ENCODE results near the gene PITPNC1.
A peak's percentile ranks its signal among the peaks of the same experiment; 100 is the strongest.
"Not testable (repeated sequence)": the region's sequence is repeated elsewhere in the genome, so short reads cannot be mapped to it uniquely, and the experiment has no call there.

The PITPNC1 gene

GRCh38 chr17:67711916-67712315 lies 334.8 kb downstream of the PITPNC1 start:
- Histone ChIP-seq H3K4me1 (ENCODE audit: control insufficient read depth, insufficient read depth, low read length) (no peaks in the 10 kb centered on the region), H3K9ac (ENCODE audit: low read length in 2 of 2) (no peak overlapping the region), H3K27ac (ENCODE audit: low read length) (no peak overlapping the region), H3K27me3 (ENCODE audit: control insufficient read depth in 1 of 2, insufficient read depth in 2 of 2, low read length in 2 of 2) (peaks cover 0 to 2% of the 10 kb centered on the region in 2 donors), H3K36me3 (ENCODE audit: control insufficient read depth in 2 of 2, insufficient read depth in 2 of 2, low read length in 2 of 2) (no peaks in the 10 kb centered on the region), H3K9me3 (ENCODE audit: control insufficient read depth in 2 of 2, low read length in 2 of 2) (no peaks in the 10 kb centered on the region), H3K4me3 (ENCODE audit: low read length in 2 of 2) (no peak overlapping the region)

- Histone ChIP-seq H3K27me3 (ENCODE audit: control insufficient read depth in 1 of 2, insufficient read depth in 2 of 2, low read length in 2 of 2) (peaks cover 0 to 2% of the 10 kb centered on the region in 2 donors), H3K36me3 (ENCODE audit: control insufficient read depth in 2 of 2, insufficient read depth in 2 of 2, low read length in 2 of 2) (no peaks in the 10 kb centered on the region), H3K4me1 (ENCODE audit: control insufficient read depth, insufficient read depth, low read length) (peaks cover 3% of the 10 kb centered on the region), H3K9me3 (ENCODE audit: control insufficient read depth in 2 of 2, low read length in 2 of 2) (no peaks in the 10 kb centered on the region), H3K27ac (ENCODE audit: low read length) (no peak overlapping the region), H3K4me3 (ENCODE audit: low read length in 2 of 2) (no peak overlapping the region), H3K9ac (ENCODE audit: low read length in 2 of 2) (no peak overlapping the region)
Observed at GRCh38 chr17:67712375-67712774, 335.3 kb downstream of the PITPNC1 start.

GRCh38 chr17:67713169-67713568 lies 336.1 kb downstream of the PITPNC1 start:
- no peak overlapping the region for H3K4me3 ChIP-seq (ENCODE audit: low read length in 2 of 2)
- no peak overlapping the region for H3K9ac ChIP-seq (ENCODE audit: low read length in 2 of 2)
- no peaks in the 10 kb centered on the region for H3K36me3 ChIP-seq (ENCODE audit: control insufficient read depth in 2 of 2, insufficient read depth in 2 of 2, low read length in 2 of 2)
- H3K9me3 ChIP-seq (ENCODE audit: control insufficient read depth in 2 of 2, low read length in 2 of 2) = no peaks in the 10 kb centered on the region
- H3K27me3 ChIP-seq (ENCODE audit: control insufficient read depth in 1 of 2, insufficient read depth in 2 of 2, low read length in 2 of 2) = peaks cover 0 to 2% of the 10 kb centered on the region in 2 donors
- no peak overlapping the region for H3K27ac ChIP-seq (ENCODE audit: low read length)
- peaks cover 4% of the 10 kb centered on the region for H3K4me1 ChIP-seq (ENCODE audit: control insufficient read depth, insufficient read depth, low read length)

- no peak overlapping the region for H3K27ac ChIP-seq (ENCODE audit: low read length)
- peaks cover 16% of the 10 kb centered on the region for H3K4me1 ChIP-seq (ENCODE audit: control insufficient read depth, insufficient read depth, low read length)
- no peaks in the 10 kb centered on the region for H3K27me3 ChIP-seq (ENCODE audit: control insufficient read depth in 1 of 2, insufficient read depth in 2 of 2, low read length in 2 of 2)
- peaks cover 0 to 6% of the 10 kb centered on the region in 2 donors for H3K36me3 ChIP-seq (ENCODE audit: control insufficient read depth in 2 of 2, insufficient read depth in 2 of 2, low read length in 2 of 2)
- H3K9me3 ChIP-seq (ENCODE audit: control insufficient read depth in 2 of 2, low read length in 2 of 2) = no peaks in the 10 kb centered on the region
- H3K9ac ChIP-seq (ENCODE audit: low read length in 2 of 2) = no peak overlapping the region
- H3K4me3 ChIP-seq (ENCODE audit: low read length in 2 of 2) = no peak overlapping the region
Observed at GRCh38 chr17:67716405-67716798, 339.3 kb downstream of the PITPNC1 start.

- H3K4me1 ChIP-seq (ENCODE audit: control insufficient read depth, insufficient read depth, low read length) = peaks cover 16% of the 10 kb centered on the region
- H3K36me3 ChIP-seq (ENCODE audit: control insufficient read depth in 2 of 2, insufficient read depth in 2 of 2, low read length in 2 of 2) = peaks cover 3 to 14% of the 10 kb centered on the region in 2 donors
- no peaks in the 10 kb centered on the region for H3K27me3 ChIP-seq (ENCODE audit: control insufficient read depth in 1 of 2, insufficient read depth in 2 of 2, low read length in 2 of 2)
- H3K4me3 ChIP-seq (ENCODE audit: low read length in 2 of 2) = peak overlapping the region; percentile 100
- H3K27ac ChIP-seq (ENCODE audit: low read length) = peak overlapping the region; percentile 94
- H3K9me3 ChIP-seq (ENCODE audit: control insufficient read depth in 2 of 2, low read length in 2 of 2) = no peaks in the 10 kb centered on the region
- H3K9ac ChIP-seq (ENCODE audit: low read length in 2 of 2) = peak overlapping the region; percentile 84 to 87
Observed at GRCh38 chr17:67717192-67717623, 340.1 kb downstream of the PITPNC1 start.

- peak within 1 kb of the TSS; percentile 100 for H3K4me3 ChIP-seq (ENCODE audit: low read length in 2 of 2)
- no peaks in the 10 kb centered on the region for H3K27me3 ChIP-seq (ENCODE audit: control insufficient read depth in 1 of 2, insufficient read depth in 2 of 2, low read length in 2 of 2)
- peak within 1 kb of the TSS; percentile 94 for H3K27ac ChIP-seq (ENCODE audit: low read length)
- no peaks in the 10 kb centered on the region for H3K9me3 ChIP-seq (ENCODE audit: control insufficient read depth in 2 of 2, low read length in 2 of 2)
- H3K4me1 ChIP-seq (ENCODE audit: control insufficient read depth, insufficient read depth, low read length) = peaks cover 16% of the 10 kb centered on the region
- peak within 1 kb of the TSS; percentile 99 to 100 for H3K9ac ChIP-seq (ENCODE audit: low read length in 2 of 2)
- H3K36me3 ChIP-seq (ENCODE audit: control insufficient read depth in 2 of 2, insufficient read depth in 2 of 2, low read length in 2 of 2) = peaks cover 4 to 15% of the 10 kb centered on the region in 2 donors
Observed at GRCh38 chr17:67717624-67718324, 340.7 kb downstream of the PITPNC1 start, which contains the start of gene NOL11. TSS of gene NOL11 (plus strand) at chr17:67717936. CDS start at chr17:67717948, 12 bp downstream.

- Histone ChIP-seq H3K9me3 (ENCODE audit: control insufficient read depth in 2 of 2, low read length in 2 of 2) (no peaks in the 10 kb centered on the region), H3K9ac (ENCODE audit: low read length in 2 of 2) (peak overlapping the region; percentile 99 to 100), H3K27me3 (ENCODE audit: control insufficient read depth in 1 of 2, insufficient read depth in 2 of 2, low read length in 2 of 2) (no peaks in the 10 kb centered on the region), H3K36me3 (ENCODE audit: control insufficient read depth in 2 of 2, insufficient read depth in 2 of 2, low read length in 2 of 2) (peaks cover 4 to 15% of the 10 kb centered on the region in 2 donors), H3K27ac (ENCODE audit: low read length) (peak overlapping the region; percentile 94), H3K4me3 (ENCODE audit: low read length in 2 of 2) (peak overlapping the region; percentile 100), H3K4me1 (ENCODE audit: control insufficient read depth, insufficient read depth, low read length) (peaks cover 16% of the 10 kb centered on the region)
Observed at GRCh38 chr17:67718325-67718941, 341.4 kb downstream of the PITPNC1 start.

- no peaks in the 10 kb centered on the region for H3K9me3 ChIP-seq (ENCODE audit: control insufficient read depth in 2 of 2, low read length in 2 of 2)
- no peak overlapping the region for H3K9ac ChIP-seq (ENCODE audit: low read length in 2 of 2)
- H3K4me3 ChIP-seq (ENCODE audit: low read length in 2 of 2) = no peak overlapping the region
- no peaks in the 10 kb centered on the region for H3K4me1 ChIP-seq (ENCODE audit: control insufficient read depth, insufficient read depth, low read length)
- peaks cover 44 to 51% of the 10 kb centered on the region in 2 donors for H3K36me3 ChIP-seq (ENCODE audit: control insufficient read depth in 2 of 2, insufficient read depth in 2 of 2, low read length in 2 of 2)
- H3K27me3 ChIP-seq (ENCODE audit: control insufficient read depth in 1 of 2, insufficient read depth in 2 of 2, low read length in 2 of 2) = no peaks in the 10 kb centered on the region
- H3K27ac ChIP-seq (ENCODE audit: low read length) = no peak overlapping the region
Observed at GRCh38 chr17:67725373-67725791, 348.3 kb downstream of the PITPNC1 start.

- Histone ChIP-seq H3K27ac (ENCODE audit: low read length) (no peak overlapping the region), H3K9ac (ENCODE audit: low read length in 2 of 2) (no peak overlapping the region), H3K36me3 (ENCODE audit: control insufficient read depth in 2 of 2, insufficient read depth in 2 of 2, low read length in 2 of 2) (peaks cover 48 to 50% of the 10 kb centered on the region in 2 donors), H3K4me3 (ENCODE audit: low read length in 2 of 2) (no peak overlapping the region), H3K27me3 (ENCODE audit: control insufficient read depth in 1 of 2, insufficient read depth in 2 of 2, low read length in 2 of 2) (no peaks in the 10 kb centered on the region), H3K9me3 (ENCODE audit: control insufficient read depth in 2 of 2, low read length in 2 of 2) (no peaks in the 10 kb centered on the region), H3K4me1 (ENCODE audit: control insufficient read depth, insufficient read depth, low read length) (no peaks in the 10 kb centered on the region)
Observed at GRCh38 chr17:67725807-67726206, 348.7 kb downstream of the PITPNC1 start.

- not testable (repeated sequence) for H3K27me3 ChIP-seq (ENCODE audit: control insufficient read depth in 1 of 2, insufficient read depth in 2 of 2, low read length in 2 of 2); H3K9ac ChIP-seq (ENCODE audit: low read length in 2 of 2); H3K9me3 ChIP-seq (ENCODE audit: control insufficient read depth in 2 of 2, low read length in 2 of 2); H3K27ac ChIP-seq (ENCODE audit: low read length); H3K4me1 ChIP-seq (ENCODE audit: control insufficient read depth, insufficient read depth, low read length); H3K4me3 ChIP-seq (ENCODE audit: low read length in 2 of 2)
- peaks cover 45 to 48% of the 10 kb centered on the region in 2 donors for H3K36me3 ChIP-seq (ENCODE audit: control insufficient read depth in 2 of 2, insufficient read depth in 2 of 2, low read length in 2 of 2)
Observed at GRCh38 chr17:67727152-67728039, 350.3 kb downstream of the PITPNC1 start.

All from stomach smooth muscle (tissue), 2 donors.